Measurements from ENCODE around the gene FHL5. TPM values are rescaled to one million over a fixed set of nuclear protein-coding genes. Genes with fewer than 3 reads are reported as not detected.

FHL5 gene
- total RNA-seq, 3 donors from 2014 or later (not counting 1 experiment from before 2014, with no cell fraction given): not detected

- Histone ChIP-seq H3K27ac (ENCODE audit: low read length) (no peak overlapping the region), H3K36me3 (ENCODE audit: control insufficient read depth, insufficient read depth, low read length) (peaks cover 70% of the 10 kb centered on the region), H3K27me3 (ENCODE audit: control insufficient read depth, insufficient read depth, low read length) (no peaks in the 10 kb centered on the region), H3K9me3 (ENCODE audit: control insufficient read depth, insufficient read depth, low read length) (no peaks in the 10 kb centered on the region), H3K4me1 (ENCODE audit: control insufficient read depth, insufficient read depth, low read length) (no peaks in the 10 kb centered on the region), H3K4me3 (ENCODE audit: low read length) (no peak overlapping the region)
- intact Hi-C loops (cut with micrococcal nuclease): no loop called here
- DNase-seq: no peak
- no peak for ATAC-seq
- Mint-ChIP-seq H3K4me3 (no peak overlapping the region), H3K9me3 (no peaks in the 10 kb centered on the region), H3K27ac (peak overlapping the region in 1 of 2 donors; percentile 59), H3K36me3 (peaks cover 31% of the 10 kb centered on the region), H3K4me1 (peaks cover 12 to 20% of the 10 kb centered on the region in 2 donors), H3K27me3 (ENCODE audit: low read depth in 2 of 2) (no peaks in the 10 kb centered on the region)
- WGBS (ENCODE audit: insufficient coverage): 41% methylated on average over 1 of the region's 1 CpG
- TF ChIP-seq CTCF (IDR thresholded peaks at IDR 0.05): no peak
These were observed 30.5 kb upstream of the FHL5 start for GRCh38 chr6:96532399-96532798.

GRCh38 chr6:96537726-96538125 is 25.2 kb upstream of the FHL5 start:
- Histone ChIP-seq H3K4me1 (ENCODE audit: control insufficient read depth, insufficient read depth, low read length) (no peaks in the 10 kb centered on the region), H3K9me3 (ENCODE audit: control insufficient read depth, insufficient read depth, low read length) (no peaks in the 10 kb centered on the region), H3K27me3 (ENCODE audit: control insufficient read depth, insufficient read depth, low read length) (no peaks in the 10 kb centered on the region), H3K27ac (ENCODE audit: low read length) (no peak overlapping the region), H3K36me3 (ENCODE audit: control insufficient read depth, insufficient read depth, low read length) (peaks cover 58% of the 10 kb centered on the region), H3K4me3 (ENCODE audit: low read length) (no peak overlapping the region)
- ATAC-seq (no peak), DNase-seq (no peak)
- H3K9me3 Mint-ChIP-seq: no peaks in the 10 kb centered on the region
- peaks cover 15% of the 10 kb centered on the region for H3K36me3 Mint-ChIP-seq
- H3K27ac Mint-ChIP-seq: no peak overlapping the region
- no peaks in the 10 kb centered on the region for H3K27me3 Mint-ChIP-seq (ENCODE audit: low read depth in 2 of 2)
- H3K4me3 Mint-ChIP-seq: no peak overlapping the region
- 100% methylated on average over 4 of the region's 5 CpGs for WGBS (ENCODE audit: insufficient coverage)
- H3K4me1 Mint-ChIP-seq: peaks cover 0 to 5% of the 10 kb centered on the region in 2 donors
- no peak for TF ChIP-seq CTCF (IDR thresholded peaks at IDR 0.05)
- intact Hi-C loops (cut with micrococcal nuclease): no loop called here

- no peak overlapping the region for H3K4me3 Mint-ChIP-seq
- H3K27me3 Mint-ChIP-seq (ENCODE audit: low read depth in 2 of 2): no peaks in the 10 kb centered on the region
- Histone ChIP-seq H3K9me3 (ENCODE audit: control insufficient read depth, insufficient read depth, low read length) (no peaks in the 10 kb centered on the region), H3K27ac (ENCODE audit: low read length) (no peak overlapping the region), H3K36me3 (ENCODE audit: control insufficient read depth, insufficient read depth, low read length) (peaks cover 70% of the 10 kb centered on the region), H3K4me1 (ENCODE audit: control insufficient read depth, insufficient read depth, low read length) (no peaks in the 10 kb centered on the region), H3K4me3 (ENCODE audit: low read length) (no peak overlapping the region), H3K27me3 (ENCODE audit: control insufficient read depth, insufficient read depth, low read length) (no peaks in the 10 kb centered on the region)
- no peak overlapping the region for H3K27ac Mint-ChIP-seq
- H3K9me3 Mint-ChIP-seq: no peaks in the 10 kb centered on the region
- peaks cover 0 to 5% of the 10 kb centered on the region in 2 donors for H3K4me1 Mint-ChIP-seq
- peak in 2 of 3 donors; percentile 29 to 52 for ATAC-seq
- intact Hi-C loops (cut with micrococcal nuclease): no loop called here
- H3K36me3 Mint-ChIP-seq: peaks cover 22% of the 10 kb centered on the region
- TF ChIP-seq CTCF (IDR thresholded peaks at IDR 0.05): peak; percentile 43
- DNase-seq: peak in 1 of 2 donors; percentile 39
These were observed 20.2 kb upstream of the FHL5 start for GRCh38 chr6:96542702-96543101.

DNA sequence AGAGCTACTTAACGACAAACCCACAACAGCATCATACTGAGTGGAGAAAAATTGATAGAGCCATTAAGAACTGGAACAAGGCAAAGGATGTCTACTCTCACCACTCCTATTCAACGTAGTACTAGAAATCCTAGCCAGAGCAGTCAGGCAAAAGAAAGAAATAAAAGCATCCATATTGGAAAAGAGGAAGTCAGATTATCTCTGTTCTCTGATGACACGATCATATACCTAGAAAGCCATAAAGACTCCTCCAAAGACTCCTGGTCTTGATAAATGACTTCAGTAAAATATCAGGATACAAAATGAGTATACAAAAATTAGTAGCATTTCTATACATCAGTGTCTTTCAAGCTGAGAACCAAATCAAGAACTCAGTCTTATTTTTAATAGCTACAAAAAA is 17.0 kb upstream of the FHL5 start:
- no peak for ATAC-seq
- Mint-ChIP-seq H3K36me3 (peaks cover 27% of the 10 kb centered on the region), H3K27ac (no peak overlapping the region), H3K27me3 (ENCODE audit: low read depth in 2 of 2) (no peaks in the 10 kb centered on the region), H3K4me1 (peaks cover 0 to 5% of the 10 kb centered on the region in 2 donors), H3K4me3 (no peak overlapping the region), H3K9me3 (no peaks in the 10 kb centered on the region)
- intact Hi-C loops (cut with micrococcal nuclease): no loop called here
- TF ChIP-seq CTCF (IDR thresholded peaks at IDR 0.05): no peak
- H3K9me3 ChIP-seq (ENCODE audit: control insufficient read depth, insufficient read depth, low read length): no peaks in the 10 kb centered on the region
- no peak overlapping the region for H3K4me3 ChIP-seq (ENCODE audit: low read length)
- peaks cover 64% of the 10 kb centered on the region for H3K36me3 ChIP-seq (ENCODE audit: control insufficient read depth, insufficient read depth, low read length)
- no CpG with 5 or more reads among the region's 3 CpGs for WGBS (ENCODE audit: insufficient coverage)
- H3K4me1 ChIP-seq (ENCODE audit: control insufficient read depth, insufficient read depth, low read length): no peaks in the 10 kb centered on the region
- H3K27me3 ChIP-seq (ENCODE audit: control insufficient read depth, insufficient read depth, low read length): no peaks in the 10 kb centered on the region
- DNase-seq: no peak
- H3K27ac ChIP-seq (ENCODE audit: low read length): no peak overlapping the region

All from natural killer cell (primary cell).